ENCODE data around the gene UBFD1.
"Not testable (repeated sequence)": the region's sequence is repeated elsewhere in the genome, so short reads cannot be mapped to it uniquely, and the experiment has no call there.

Gene UBFD1

GRCh38 chr16:23527961-23528643 is 29.4 kb upstream of the UBFD1 start:
- no peak for DNase-seq

GRCh38 chr16:23528644-23529310 is 28.8 kb upstream of the UBFD1 start:
- no peak for DNase-seq

GRCh38 chr16:23530062-23530461 is 27.5 kb upstream of the UBFD1 start:
- no peak for DNase-seq

- DNase-seq = no peak
Measured at GRCh38 chr16:23532448-23532847, 25.1 kb upstream of the UBFD1 start.

GRCh38 chr16:23534868-23535860 is 22.4 kb upstream of the UBFD1 start:
- no peak for DNase-seq

- no peak for DNase-seq
Measured at GRCh38 chr16:23535901-23536300, 21.6 kb upstream of the UBFD1 start.

GRCh38 chr16:23537390-23537789 is 20.1 kb upstream of the UBFD1 start:
- no peak for DNase-seq

- no peak for DNase-seq
Measured at GRCh38 chr16:23538919-23539278, 18.6 kb upstream of the UBFD1 start.

- DNase-seq = no peak
Measured at GRCh38 chr16:23539984-23540816, 17.3 kb upstream of the UBFD1 start.

- not testable (repeated sequence) for DNase-seq
Measured at GRCh38 chr16:23540817-23541178, 16.7 kb upstream of the UBFD1 start.

GRCh38 chr16:23544436-23544835 is 13.1 kb upstream of the UBFD1 start:
- DNase-seq = no peak

- DNase-seq = no peak
Measured at GRCh38 chr16:23549938-23550337, 7.6 kb upstream of the UBFD1 start.

GRCh38 chr16:23552161-23552560 is 5.4 kb upstream of the UBFD1 start:
- no peak for DNase-seq

GRCh38 chr16:23554536-23554935 is 3.0 kb upstream of the UBFD1 start:
- DNase-seq = no peak

GRCh38 chr16:23557779-23558702 is 514 bp downstream of the UBFD1 start:
- peak; percentile 59 for DNase-seq

- no peak for DNase-seq
Measured at GRCh38 chr16:23561586-23561985, 4.1 kb downstream of the UBFD1 start.

- no peak for DNase-seq
Measured at GRCh38 chr16:23562505-23562904, 5.0 kb downstream of the UBFD1 start.

- DNase-seq = no peak
Measured at GRCh38 chr16:23563186-23563585, 5.7 kb downstream of the UBFD1 start.

GRCh38 chr16:23564575-23565363 is 7.2 kb downstream of the UBFD1 start:
- DNase-seq = no peak

- no peak for DNase-seq
Measured at GRCh38 chr16:23566724-23567123, 9.2 kb downstream of the UBFD1 start.

GRCh38 chr16:23567602-23568001 is 10.1 kb downstream of the UBFD1 start:
- no peak for DNase-seq
